Measurements from ENCODE around the gene FBXL15.
"Not testable (repeated sequence)": the region's sequence is repeated elsewhere in the genome, so short reads cannot be mapped to it uniquely, and the experiment has no call there.

FBXL15 gene

DNA sequence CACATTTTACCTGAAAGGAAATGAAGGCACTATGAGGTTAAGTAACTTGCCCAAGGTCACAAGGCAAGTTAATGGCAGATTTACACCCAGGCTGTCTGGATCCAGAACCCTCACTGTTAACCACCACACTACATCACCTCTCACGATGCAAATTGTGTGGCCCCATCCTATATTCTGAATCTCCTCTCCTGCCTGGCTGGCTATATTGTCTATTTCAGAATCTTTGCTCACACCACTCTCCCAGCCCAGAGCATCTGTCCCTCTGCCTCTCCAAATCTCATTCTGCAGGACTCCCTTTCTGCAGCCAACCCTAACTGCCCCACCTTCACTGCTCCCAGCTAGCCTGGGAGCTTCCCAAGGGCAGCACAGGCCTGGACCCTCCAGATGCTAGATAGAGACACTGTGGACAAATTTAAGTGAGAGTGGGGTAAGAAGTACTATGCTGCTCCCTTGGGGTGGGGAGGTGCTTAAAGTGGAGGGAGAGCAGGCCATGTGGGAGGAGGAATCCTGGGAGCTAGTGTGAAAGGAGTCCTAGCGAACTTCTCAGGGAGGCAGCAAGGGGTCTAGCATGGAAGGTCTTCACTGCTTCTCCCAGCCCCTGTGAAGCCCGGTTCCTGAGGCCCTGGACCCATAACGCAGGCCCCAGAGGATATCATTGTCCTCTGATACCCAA is 11.0 kb downstream of the FBXL15 start:
- DNase-seq (ENCODE audit: low read depth, low spot score) = no peak

- peak; percentile 88 for DNase-seq (ENCODE audit: low read depth, low spot score)
These were observed 11.7 kb downstream of the FBXL15 start, which contains the start of gene CUEDC2 for GRCh38 chr10:102432162-102432950. TSS of gene CUEDC2 (minus strand) at chr10:102432574. CDS start at chr10:102425188, 7,386 bp downstream.

DNA sequence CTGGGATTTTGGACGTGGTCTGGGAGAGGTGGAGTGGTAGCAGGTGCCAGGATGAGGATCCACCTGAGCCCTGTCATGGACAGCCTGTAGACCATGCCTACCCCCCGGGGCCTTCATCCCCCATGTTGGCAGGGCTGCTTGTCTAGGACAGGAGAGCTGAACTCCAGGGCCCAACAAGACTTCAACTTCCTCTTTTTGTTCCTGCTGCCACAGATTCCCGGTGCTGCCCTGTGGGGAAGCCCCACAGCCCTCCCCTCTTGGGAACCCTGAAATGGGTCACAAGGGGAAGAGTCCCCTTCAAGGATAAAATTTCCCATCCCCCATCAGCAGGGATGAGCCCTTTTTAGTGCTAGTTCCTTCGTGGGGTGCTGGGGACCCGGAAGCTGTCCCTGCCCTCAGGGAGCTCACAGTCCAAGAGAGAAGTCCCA is 13.0 kb downstream of the FBXL15 start:
- no peak for DNase-seq (ENCODE audit: low read depth, low spot score)

DNA sequence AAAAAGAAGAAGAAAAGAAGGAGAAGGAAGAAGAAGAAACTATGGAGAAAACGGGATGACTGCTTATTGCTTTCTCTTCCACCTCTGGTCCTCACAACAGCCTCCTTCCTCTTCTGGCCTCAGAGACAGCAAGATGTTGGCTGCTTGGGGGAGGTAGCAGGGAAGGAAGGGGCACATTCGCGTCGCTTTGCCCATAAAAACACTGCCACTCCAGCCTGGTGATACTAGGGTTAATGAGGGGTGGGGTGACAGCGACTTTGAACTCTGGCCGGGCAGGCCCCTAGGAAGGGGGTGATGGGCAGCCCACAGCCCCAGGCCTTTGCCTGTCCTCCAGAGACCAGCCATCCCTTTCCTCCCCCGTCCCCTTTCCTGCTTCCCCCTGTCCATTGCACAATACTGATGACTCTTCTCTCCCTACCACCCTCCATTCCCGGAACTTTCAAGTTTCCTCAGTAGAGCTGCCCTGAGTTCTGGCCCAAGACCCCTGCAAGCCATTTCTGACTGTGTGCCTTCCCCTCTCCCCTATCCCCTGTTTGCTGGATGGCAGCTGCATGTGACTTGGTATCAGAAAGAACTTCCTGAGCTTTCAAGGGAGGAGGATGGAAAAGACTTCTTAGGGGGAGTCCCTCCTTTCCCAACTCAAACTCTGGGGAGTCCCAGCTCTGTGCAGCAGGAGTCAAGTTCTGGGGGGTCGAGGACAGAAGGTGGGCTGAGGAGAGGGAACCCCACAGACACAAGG is 13.9 kb downstream of the FBXL15 start:
- no peak for DNase-seq (ENCODE audit: low read depth, low spot score)

- no peak for DNase-seq (ENCODE audit: low read depth, low spot score)
These were observed 14.5 kb downstream of the FBXL15 start for GRCh38 chr10:102435133-102435497.

GRCh38 chr10:102435529-102436233 is 15.0 kb downstream of the FBXL15 start:
- DNase-seq (ENCODE audit: low read depth, low spot score) = no peak

- no peak for DNase-seq (ENCODE audit: low read depth, low spot score)
These were observed 15.7 kb downstream of the FBXL15 start for GRCh38 chr10:102436312-102436711.

GRCh38 chr10:102437515-102437914 is 16.9 kb downstream of the FBXL15 start:
- DNase-seq (ENCODE audit: low read depth, low spot score) = no peak

DNA sequence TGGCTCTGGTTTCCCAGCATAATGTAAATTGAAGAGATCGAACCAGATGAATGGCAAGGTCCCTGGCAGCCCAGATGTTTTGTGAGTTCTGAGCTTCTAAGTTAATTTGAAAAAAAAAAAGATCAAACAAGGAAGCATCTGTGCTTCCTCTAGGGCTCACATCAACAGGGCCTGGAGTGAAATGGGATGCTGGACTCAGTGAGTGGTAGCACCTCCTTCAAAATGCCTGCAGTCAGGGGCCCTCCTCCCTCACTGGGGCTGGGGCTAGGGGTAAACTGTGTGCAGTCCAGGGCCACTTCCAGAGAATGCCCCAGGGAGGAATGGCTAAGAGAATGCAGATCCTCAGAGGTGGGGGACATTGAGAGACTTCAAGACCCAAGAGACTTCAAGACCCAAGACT is 17.7 kb downstream of the FBXL15 start:
- no peak for DNase-seq (ENCODE audit: low read depth, low spot score)

- DNase-seq (ENCODE audit: low read depth, low spot score) = no peak
These were observed 24.2 kb downstream of the FBXL15 start for GRCh38 chr10:102444851-102445250.

- DNase-seq (ENCODE audit: low read depth, low spot score) = peak; percentile 72
These were observed 28.9 kb downstream of the FBXL15 start for GRCh38 chr10:102449321-102450123.

GRCh38 chr10:102450124-102450373 is 29.4 kb downstream of the FBXL15 start:
- DNase-seq (ENCODE audit: low read depth, low spot score) = no peak

GRCh38 chr10:102450374-102451104 is 29.9 kb downstream of the FBXL15 start:
- peak; percentile 60 for DNase-seq (ENCODE audit: low read depth, low spot score)

GRCh38 chr10:102451105-102451969 is 30.7 kb downstream of the FBXL15 start, which contains the start of gene C10orf95:
TSS of gene C10orf95 (minus strand) at chr10:102451543. CDS start at chr10:102451093, 450 bp downstream.
- no peak for DNase-seq (ENCODE audit: low read depth, low spot score)

GRCh38 chr10:102452672-102453340 is 32.2 kb downstream of the FBXL15 start:
- no peak for DNase-seq (ENCODE audit: low read depth, low spot score)

GRCh38 chr10:102453502-102453901 is 32.9 kb downstream of the FBXL15 start:
- DNase-seq (ENCODE audit: low read depth, low spot score) = no peak

GRCh38 chr10:102454662-102455487 is 34.2 kb downstream of the FBXL15 start:
- not testable (repeated sequence) for DNase-seq (ENCODE audit: low read depth, low spot score)

Data from activated naive CD8-positive, alpha-beta T cell treated with anti-CD3 and anti-CD28 coated beads, Interleukin-2, amount 50 U/mL, for 16 hours (primary cell).